Retina (tissue), 1 donor: ENCODE measurements around the gene FAN1.
A peak's percentile ranks its signal among the peaks of the same experiment; 100 is the strongest.

ENCODE experiments used
- DNase-seq: peaks from one replicate; pipeline ENCODE4 v3.0.0-alpha.2; 2016

FAN1 gene

GRCh38 chr15:30921781-30922479, 18.2 kb downstream of the FAN1 start:
- DNase-seq, result no peak

GRCh38 chr15:30922480-30923311, 19.0 kb downstream of the FAN1 start:
- peak; percentile 81 for DNase-seq

GRCh38 chr15:30923429-30923828, 19.7 kb downstream of the FAN1 start:
- peak; percentile 51 for DNase-seq

- DNase-seq, result no peak
These were observed 20.6 kb downstream of the FAN1 start for GRCh38 chr15:30924353-30924752.

- DNase-seq, result no peak
These were observed 22.0 kb downstream of the FAN1 start for GRCh38 chr15:30925686-30926085.

- no peak for DNase-seq
These were observed 22.4 kb downstream of the FAN1 start for GRCh38 chr15:30926161-30926560.

GRCh38 chr15:30927148-30927761, 23.5 kb downstream of the FAN1 start:
- no peak for DNase-seq

GRCh38 chr15:30928076-30928475, 24.4 kb downstream of the FAN1 start:
- no peak for DNase-seq

GRCh38 chr15:30929064-30929669, 25.5 kb downstream of the FAN1 start:
- no peak for DNase-seq

- DNase-seq, result no peak
These were observed 26.3 kb downstream of the FAN1 start for GRCh38 chr15:30929982-30930381.

- DNase-seq, result no peak
These were observed 26.7 kb downstream of the FAN1 start for GRCh38 chr15:30930422-30930821.

GRCh38 chr15:30933293-30933692, 29.6 kb downstream of the FAN1 start:
- DNase-seq, result no peak

- DNase-seq, result no peak
These were observed 35.4 kb downstream of the FAN1 start for GRCh38 chr15:30939161-30939560.

- DNase-seq, result no peak
These were observed 36.6 kb downstream of the FAN1 start for GRCh38 chr15:30940359-30940758.

GRCh38 chr15:30941520-30941919, 37.8 kb downstream of the FAN1 start:
- DNase-seq, result no peak

GRCh38 chr15:30943654-30944335, 40.1 kb downstream of the FAN1 start:
- no peak for DNase-seq

- no peak for DNase-seq
These were observed 49.5 kb downstream of the FAN1 start for GRCh38 chr15:30953183-30953582.

GRCh38 chr15:30953731-30954378, 50.1 kb downstream of the FAN1 start:
- DNase-seq, result no peak

- no peak for DNase-seq
These were observed 51.0 kb downstream of the FAN1 start for GRCh38 chr15:30954674-30955073.

GRCh38 chr15:30956216-30957124, 52.8 kb downstream of the FAN1 start:
- no peak for DNase-seq

- DNase-seq, result no peak
These were observed 54.5 kb downstream of the FAN1 start for GRCh38 chr15:30958219-30958618.
